Limb (tissue), 2 donors: Measurements from ENCODE around the gene MARCHF9.
A peak's percentile ranks its signal among the peaks of the same experiment; 100 is the strongest.
"Not testable (repeated sequence)": the region's sequence is repeated elsewhere in the genome, so short reads cannot be mapped to it uniquely, and the experiment has no call there.

Experiments used
- DNase-seq, 2 donors: peaks; one replicate each; pipeline ENCODE4 v3.0.0-alpha.2; 2016; ENCODE audit errors: extremely low spot score in 2 of 2

The MARCHF9 gene

DNA sequence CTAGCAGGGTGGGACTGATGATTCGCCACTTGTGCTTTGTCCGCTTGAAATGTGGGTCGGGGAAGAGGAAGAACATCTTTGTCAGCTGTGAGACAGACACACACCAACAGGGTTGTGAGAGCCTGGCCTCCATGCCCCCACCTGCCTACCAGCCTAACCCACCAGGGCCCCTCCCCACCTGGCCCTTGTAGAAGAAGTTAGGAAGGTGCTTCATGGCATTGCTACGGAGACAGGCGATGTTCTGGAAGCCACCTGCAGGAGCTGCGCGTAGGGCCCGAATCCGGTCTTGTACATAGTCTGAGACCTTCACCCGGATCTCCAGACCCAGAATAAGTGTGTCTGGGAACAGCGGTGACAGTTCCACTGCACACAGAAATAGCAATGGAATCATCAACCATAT lies 14.7 kb downstream of the MARCHF9 start:
- no peak for DNase-seq

- DNase-seq = no peak
Measured at GRCh38 chr12:57770734-57771133, 15.8 kb downstream of the MARCHF9 start.

- peak in 1 of 2 donors; percentile 95 for DNase-seq
Measured at GRCh38 chr12:57771236-57771872, 16.5 kb downstream of the MARCHF9 start.

DNA sequence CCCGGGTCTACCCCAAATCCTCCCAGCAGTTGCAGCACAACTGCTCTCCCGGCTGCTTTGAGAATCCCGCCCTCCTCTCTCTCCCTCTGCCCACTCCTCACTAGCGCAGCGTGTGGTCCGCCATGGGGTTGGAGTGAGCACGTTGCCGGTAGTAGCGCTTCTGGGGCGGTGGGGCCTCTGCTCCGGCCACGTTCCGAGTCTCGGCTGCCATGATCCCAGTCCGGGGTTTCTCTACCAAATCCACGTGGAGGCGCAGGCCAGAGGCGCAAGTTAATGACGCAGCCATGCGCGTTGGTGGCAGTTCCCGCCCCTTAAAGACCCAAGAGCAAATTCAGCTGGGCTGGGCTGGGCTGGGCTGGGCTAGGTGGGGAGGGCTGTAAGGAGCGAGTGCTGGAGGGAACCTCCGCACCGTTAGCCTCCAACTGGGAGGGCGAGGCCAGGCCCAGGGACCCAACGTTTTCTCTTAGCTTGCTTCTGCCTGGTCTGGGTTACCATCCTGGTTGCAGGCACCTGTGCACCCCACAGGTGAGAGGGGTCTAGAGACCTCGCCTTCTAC lies 17.0 kb downstream of the MARCHF9 start, which contains the start of gene METTL1:
Gene METTL1 (minus strand): TSS at position 233 of the 556 bp plus-strand sequence. CDS start 22 bp downstream, at position 211.
- DNase-seq = peak; percentile 95 to 97

- DNase-seq = peak in 1 of 2 donors; percentile 79
Measured at GRCh38 chr12:57772429-57773322, 17.8 kb downstream of the MARCHF9 start, which contains the start of gene EEF1AKMT3. EEF1AKMT3 (plus strand) TSS chr12:57772614; CDS start chr12:57772725, 111 bp downstream.

GRCh38 chr12:57774634-57775033 lies 19.7 kb downstream of the MARCHF9 start:
- DNase-seq = not testable (repeated sequence)

- DNase-seq = no peak
Measured at GRCh38 chr12:57775044-57775443, 20.1 kb downstream of the MARCHF9 start.

DNA sequence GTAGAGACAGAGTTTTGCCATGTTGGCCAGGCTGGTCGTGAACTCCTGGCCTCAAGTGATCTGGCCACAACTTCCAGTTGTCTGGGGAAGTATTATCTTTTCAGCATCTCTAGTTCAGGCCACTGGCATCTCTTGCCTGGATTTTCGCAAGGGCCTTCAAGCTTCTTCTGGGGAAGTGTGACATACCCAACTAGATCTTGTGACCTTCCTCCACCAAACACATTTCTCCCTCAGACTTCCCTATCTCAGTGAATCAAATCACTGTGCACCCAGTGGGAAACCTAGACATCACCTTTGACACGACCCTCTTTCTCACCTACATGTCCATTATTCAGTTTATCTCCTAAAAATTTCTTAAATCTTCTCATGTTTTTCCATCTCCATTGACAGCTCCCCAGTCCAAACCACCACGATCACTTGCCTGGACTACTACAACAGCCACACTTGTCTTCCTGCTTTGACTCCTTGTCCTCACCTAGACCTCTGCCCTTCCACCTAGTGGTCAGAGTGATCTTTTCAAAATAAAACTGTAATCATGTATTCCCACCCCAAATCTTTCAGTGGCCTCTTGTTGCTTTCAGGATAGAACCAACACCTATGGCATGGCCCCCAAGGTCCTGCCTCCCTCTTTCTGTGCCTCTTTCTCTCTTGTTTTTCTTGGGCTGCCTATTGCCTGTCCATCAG lies 20.8 kb downstream of the MARCHF9 start:
- DNase-seq = no peak

GRCh38 chr12:57776247-57776587 lies 21.3 kb downstream of the MARCHF9 start:
- no peak for DNase-seq

DNA sequence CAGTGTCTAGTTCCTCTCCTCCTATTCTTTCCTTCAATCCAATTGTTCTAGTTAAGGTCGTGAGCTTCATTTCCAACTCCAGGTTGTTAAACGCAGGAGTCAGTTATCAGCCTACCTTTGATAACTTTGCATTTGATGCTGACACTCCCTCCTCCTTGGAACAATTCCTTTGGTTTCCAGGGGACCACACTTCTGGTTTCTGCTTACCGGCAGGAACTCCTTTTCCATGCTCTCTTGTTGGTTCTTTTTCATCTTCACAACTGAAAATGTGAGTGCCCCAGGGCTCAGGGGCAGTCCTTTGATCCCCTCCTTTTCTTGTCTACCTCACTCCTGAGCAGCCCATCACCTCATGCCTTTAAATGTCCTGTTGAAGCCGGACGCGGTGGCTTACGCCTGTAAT lies 22.5 kb downstream of the MARCHF9 start:
- no peak for DNase-seq

DNA sequence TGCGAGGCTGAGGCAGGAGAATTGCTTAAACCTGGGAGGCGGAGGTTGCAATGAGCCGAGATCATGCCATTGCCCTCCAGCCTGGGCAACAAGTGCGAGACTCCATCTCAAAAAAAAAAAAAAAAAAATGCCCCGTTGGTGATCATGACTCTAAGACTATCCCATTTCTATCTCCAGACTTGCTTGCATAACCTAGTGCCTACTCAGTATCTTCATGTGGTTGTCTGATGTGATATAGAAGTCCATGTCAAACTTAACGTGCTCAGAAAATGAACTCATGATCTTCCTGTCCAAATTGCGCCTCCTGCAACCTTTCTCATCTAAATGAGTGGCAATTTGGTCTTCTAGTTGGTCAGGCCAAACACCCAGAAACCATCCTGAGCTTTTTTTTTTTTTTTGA lies 23.0 kb downstream of the MARCHF9 start:
- DNase-seq = no peak

- no peak for DNase-seq
Measured at GRCh38 chr12:57779736-57780135, 24.8 kb downstream of the MARCHF9 start.

- DNase-seq = no peak
Measured at GRCh38 chr12:57780284-57780897, 25.5 kb downstream of the MARCHF9 start.

DNA sequence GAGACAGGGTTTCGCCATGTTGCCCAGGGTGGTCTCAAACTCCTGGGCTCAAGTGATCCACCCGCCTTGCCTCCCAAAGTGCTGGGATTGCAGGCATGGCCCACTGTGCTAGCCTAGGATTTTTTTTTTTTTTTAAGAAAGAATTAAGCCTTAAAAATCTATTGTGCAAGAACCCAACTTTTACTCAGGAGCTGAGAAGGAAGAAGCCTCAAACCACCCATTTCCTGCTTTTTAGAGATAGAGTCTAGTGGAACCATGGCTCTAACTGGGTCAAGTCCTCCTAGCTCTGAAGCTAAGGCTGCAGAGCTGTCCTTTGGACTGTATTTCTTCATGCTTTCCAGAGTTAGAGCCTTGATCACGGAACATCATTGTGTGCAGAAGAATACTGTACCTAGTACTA lies 26.3 kb downstream of the MARCHF9 start:
- no peak for DNase-seq

DNA sequence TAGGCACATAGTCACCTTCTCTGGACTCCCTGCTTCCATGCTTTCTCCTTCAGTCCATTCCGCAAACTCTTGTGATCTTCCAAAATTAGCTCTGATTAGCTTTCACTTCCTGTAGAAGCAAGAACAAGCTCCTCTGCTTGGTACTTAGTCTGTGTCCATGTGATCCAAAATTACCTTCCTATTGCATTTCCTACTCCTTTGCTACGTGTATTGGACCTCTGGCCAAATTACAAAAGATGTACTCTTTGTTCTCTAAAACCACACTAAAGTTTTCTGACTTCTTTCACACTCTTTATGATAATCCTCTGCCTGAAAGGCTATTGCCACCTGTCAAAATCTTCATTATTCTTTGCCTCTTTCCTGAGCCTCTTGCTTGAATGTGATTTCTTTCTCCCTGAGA lies 26.9 kb downstream of the MARCHF9 start:
- no peak for DNase-seq

DNA sequence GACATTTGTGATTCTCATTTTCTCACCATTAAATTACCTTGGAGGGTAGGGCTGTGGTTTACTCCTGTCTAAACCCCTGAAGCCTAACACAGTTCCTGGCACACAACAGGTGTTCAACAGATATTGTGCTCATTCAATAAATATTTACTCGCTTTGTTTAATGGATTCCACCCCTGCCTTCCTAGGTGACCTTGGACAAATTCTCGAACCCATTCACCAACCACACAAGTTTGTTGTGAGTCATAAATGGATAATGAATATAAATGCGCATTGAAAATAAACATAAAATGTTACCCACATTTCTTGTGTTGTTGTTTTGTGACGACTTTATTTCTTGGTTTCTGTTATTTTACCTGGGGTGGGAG lies 27.3 kb downstream of the MARCHF9 start:
- no peak for DNase-seq

DNA sequence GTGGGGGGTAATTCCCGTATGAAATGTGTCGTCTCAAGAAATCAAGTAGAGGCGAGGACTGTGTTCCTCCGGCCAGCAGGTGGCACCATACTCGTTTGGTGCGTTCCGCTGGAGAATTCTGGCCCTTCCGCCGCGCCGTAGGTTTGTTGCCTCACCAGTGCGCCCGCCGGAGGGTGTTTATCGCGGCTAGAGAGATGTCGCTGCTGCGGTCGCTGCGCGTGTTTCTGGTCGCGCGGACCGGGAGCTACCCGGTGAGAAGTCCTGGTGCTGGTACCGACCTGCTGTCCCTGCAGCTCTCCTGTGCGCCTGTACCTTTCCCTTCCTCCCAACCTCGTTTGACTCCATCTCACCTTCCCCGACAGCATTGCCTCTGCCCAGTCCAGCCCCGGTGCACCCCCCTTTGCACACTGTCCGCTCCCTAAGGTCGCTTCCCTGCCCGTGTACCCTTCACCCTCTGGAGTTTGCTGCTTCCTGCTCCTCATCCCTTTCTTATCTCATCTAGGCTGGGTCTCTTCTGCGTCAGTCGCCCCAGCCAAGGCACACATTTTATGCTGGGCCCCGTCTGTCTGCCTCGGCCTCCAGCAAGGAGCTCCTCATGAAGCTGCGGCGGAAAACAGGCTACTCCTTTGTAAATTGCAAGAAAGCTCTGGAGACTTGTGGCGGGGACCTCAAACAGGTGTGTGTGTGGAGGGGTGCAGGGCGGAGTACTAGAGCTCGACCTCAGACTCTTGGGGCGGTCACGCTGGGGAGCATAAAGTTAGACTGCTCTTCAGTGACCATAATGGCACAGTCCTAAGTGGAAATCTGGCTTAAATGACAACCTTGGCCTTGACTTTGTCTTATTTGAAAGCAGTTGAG lies 27.9 kb downstream of the MARCHF9 start, which contains the start of gene TSFM:
Gene TSFM (plus strand): TSS at position 180 of the 858 bp plus-strand sequence. CDS start 15 bp downstream, at position 195.
- DNase-seq = peak; percentile 95 to 98

DNA sequence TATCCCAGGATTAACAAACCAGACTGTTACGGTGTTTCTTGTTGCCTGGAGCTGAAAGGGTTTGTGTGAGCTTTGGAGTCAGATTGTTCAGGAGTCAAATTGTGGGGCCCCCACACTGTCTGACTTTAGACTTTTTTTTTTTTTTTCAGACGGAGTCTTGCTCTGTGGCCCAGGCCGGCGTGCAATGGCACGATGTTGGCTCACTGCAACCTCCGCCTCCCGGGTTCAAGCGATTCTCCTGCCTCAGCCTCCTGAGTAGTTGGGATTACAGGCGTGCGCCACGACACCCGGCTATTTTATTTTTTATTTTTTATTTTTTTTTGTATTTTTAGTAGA lies 28.5 kb downstream of the MARCHF9 start:
- no peak for DNase-seq

DNA sequence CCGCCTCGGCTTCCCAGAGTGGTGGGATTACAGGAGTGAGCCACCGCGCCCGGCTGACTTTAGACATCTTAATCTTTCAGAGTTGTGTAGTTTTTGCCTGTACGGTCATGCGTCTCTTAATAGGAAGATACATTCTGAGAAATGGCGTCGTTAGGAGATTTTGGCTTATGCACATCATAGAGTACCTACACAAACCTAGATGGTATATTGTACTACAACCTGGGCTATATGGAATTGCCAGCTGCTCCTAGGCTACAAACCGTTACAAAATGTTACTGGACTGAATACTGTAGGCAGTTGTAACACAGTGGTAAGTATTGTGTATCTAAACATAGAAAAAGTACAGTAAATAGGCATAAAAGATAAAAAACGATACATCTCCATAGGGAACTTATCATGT lies 29.0 kb downstream of the MARCHF9 start:
- no peak for DNase-seq

DNA sequence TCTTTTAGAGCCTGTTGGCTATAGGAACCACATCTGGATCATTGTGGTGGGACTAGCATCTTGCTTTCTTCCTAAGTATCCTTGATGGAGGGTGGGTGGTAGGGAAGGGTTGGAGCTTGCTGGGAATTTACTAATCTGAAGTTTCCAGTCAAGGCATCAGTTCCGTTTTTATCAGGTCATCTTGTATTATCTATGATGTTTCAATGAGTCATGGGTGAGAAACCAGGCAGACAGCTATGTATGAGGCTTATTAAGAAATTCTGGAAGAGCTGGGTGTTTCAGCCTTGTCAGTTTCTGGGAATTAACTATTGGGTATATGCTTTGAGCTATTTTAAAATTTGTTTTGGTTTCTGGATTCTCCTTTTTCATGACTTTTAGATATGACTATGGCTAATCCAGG lies 39.0 kb downstream of the MARCHF9 start:
- no peak for DNase-seq
